Astrocyte (in vitro differentiated cells and primary cell): ENCODE measurements around the gene METTL26.

Source experiments
- EZH2 ChIP-seq: IDR thresholded peaks from 2 replicates; pipeline ENCODE4 v1.6.1; 2012; ENCODE audit warnings: mild to moderate bottlenecking, low read length, inconsistent platforms; ENCODE audit not compliant: insufficient read depth
- TF ChIP-seq, protein P1 (sequence below): IDR thresholded peaks from 2 replicates; pipeline ENCODE4 v1.5.1; 2011; ENCODE audit warnings: low read depth, mild to moderate bottlenecking, inconsistent platforms, low read length, moderate library complexity; ENCODE audit not compliant: insufficient read depth

DNA sequence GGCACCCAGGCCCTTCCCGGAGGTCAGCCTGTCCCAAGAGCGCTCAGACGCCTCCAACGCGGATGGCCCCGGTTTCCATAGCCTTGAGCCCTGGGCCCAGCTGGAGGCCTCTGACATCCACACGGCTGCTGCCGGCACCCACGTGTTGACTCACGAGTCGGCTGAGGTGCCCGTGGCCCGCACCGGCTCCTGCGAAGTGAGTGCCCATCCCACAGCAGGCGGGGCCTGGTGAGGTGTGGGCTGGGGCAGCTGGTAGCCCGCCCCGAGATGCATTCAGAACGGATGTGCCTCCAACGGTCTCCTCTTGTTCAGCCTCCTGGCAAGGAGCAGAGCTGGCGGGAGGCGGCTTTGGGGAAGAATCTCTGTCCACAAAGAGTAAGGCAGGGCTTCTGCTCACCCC, 15.7 kb upstream of the METTL26 start:
- no peak for TF ChIP-seq EZH2
- TF ChIP-seq, protein P1, sequence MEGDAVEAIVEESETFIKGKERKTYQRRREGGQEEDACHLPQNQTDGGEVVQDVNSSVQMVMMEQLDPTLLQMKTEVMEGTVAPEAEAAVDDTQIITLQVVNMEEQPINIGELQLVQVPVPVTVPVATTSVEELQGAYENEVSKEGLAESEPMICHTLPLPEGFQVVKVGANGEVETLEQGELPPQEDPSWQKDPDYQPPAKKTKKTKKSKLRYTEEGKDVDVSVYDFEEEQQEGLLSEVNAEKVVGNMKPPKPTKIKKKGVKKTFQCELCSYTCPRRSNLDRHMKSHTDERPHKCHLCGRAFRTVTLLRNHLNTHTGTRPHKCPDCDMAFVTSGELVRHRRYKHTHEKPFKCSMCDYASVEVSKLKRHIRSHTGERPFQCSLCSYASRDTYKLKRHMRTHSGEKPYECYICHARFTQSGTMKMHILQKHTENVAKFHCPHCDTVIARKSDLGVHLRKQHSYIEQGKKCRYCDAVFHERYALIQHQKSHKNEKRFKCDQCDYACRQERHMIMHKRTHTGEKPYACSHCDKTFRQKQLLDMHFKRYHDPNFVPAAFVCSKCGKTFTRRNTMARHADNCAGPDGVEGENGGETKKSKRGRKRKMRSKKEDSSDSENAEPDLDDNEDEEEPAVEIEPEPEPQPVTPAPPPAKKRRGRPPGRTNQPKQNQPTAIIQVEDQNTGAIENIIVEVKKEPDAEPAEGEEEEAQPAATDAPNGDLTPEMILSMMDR: no peak
